HG02588 (cell line): Measurements from ENCODE around the gene SERPINA3.
"Not testable (repeated sequence)": the region's sequence is repeated elsewhere in the genome, so short reads cannot be mapped to it uniquely, and the experiment has no call there.

ENCODE experiments used
- ATAC-seq: cut with Tn5 transposase; IDR thresholded peaks from one replicate; pipeline ENCODE4 v1.9.1; 2021; ENCODE audit warnings: mild to moderate bottlenecking, moderate library complexity; ENCODE audit not compliant: unreplicated experiment

SERPINA3 gene

DNA sequence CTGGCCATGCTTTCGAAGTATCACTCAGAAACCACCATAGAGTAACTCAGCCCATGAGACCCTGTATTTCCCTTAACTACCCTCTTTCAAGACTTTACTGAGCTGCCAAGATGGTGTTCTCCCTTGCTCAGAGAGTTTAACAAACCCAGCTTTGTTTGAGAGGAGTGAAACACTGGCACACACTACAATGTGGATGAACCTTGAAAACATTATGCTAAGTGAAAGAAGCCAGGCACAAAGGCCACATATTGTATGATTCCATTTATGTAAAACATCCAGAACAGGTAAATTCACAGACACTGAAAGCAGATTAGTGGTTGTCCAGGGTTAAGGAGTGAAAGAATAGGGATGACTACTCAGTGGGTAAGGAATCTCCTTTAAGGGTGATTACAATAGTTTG, 18.9 kb downstream of the SERPINA3 start:
- no peak for ATAC-seq

DNA sequence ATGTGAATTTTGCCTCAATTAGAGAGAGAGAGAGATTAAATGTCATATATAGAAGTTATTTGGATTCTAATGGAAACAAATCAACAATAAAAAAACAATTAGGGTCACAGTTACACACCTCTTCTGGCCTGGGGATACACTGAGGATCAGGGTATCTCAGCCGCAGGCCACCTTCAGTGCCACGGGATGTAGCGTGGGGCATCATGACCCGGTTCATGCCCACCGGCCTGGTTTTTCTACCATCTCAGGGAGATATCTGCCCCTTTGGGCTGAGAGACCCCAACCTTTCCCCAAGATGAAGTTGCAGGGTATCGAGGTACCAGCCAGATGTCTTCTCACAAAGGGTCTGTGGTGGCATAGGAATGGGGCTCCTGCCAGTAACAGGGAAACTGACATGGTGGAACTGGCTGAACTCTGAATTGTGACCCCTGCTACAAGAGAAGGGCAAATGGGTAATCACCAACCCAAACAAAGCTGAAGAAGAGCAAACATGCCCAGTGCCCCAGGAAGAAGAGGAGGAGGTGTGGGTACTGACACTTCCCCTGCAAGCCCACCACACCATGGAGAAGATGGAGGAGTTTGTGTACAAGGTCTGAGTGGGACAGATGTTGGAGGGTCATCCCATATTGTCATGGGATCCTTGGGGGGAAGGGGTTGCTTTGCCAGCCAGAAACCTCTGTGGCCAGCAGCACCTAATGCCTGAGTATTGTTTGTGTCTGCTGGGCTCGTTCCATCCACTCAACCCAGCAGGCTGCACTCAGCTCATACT, 19.5 kb downstream of the SERPINA3 start:
- ATAC-seq = no peak

DNA sequence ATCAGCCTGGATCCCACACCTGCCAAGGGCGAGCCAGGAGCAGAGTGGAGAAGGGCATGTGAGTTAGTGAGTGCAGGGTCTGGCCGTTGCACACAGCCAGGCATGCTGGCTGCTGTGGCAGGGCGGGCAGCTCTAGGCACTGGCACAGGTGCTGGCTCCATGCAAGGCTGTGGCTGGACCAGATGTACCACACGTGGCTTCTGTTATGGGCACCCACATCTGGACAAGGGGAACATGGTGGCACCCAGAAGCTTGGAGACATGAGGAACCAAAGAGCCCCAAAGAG, 20.1 kb downstream of the SERPINA3 start:
- ATAC-seq = no peak

DNA sequence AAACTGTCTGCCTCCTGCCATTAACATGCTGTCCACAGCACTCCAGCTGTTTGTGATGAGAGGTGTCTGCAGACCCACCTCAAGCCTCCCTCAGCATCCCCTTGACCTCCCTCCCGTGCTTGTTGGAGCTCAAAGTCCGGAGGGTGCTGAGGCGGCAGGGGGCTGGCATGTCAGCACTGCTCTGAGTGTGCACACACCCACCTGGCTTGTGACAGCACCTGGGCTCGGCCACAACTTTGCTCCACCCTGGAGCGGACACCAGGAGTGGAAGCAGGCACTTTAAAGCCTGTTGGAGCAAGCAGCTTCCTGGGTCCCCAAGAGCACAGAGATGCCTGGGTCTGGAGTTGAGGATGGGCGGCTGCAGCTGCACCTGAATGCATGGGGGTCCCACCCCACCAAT, 20.9 kb downstream of the SERPINA3 start:
- no peak for ATAC-seq

DNA sequence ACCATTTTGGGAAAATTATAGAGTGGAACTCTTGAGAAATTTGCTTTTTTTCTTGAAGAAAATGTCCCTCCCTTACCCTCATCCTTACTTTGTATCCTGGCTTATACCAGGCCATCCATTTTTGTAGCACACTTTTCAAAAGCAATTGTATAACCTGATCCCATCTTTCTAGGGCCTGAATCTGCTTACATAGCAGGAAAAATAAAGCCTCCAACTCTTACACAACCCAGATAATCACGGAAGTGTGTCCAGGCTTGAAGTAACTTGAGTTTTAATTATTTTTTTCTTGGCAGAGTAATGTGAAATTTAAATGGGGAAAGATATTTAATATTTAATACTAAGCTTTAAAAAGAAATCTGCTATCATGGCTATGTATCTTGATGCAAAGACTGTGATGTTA, 23.0 kb downstream of the SERPINA3 start:
- no peak for ATAC-seq

DNA sequence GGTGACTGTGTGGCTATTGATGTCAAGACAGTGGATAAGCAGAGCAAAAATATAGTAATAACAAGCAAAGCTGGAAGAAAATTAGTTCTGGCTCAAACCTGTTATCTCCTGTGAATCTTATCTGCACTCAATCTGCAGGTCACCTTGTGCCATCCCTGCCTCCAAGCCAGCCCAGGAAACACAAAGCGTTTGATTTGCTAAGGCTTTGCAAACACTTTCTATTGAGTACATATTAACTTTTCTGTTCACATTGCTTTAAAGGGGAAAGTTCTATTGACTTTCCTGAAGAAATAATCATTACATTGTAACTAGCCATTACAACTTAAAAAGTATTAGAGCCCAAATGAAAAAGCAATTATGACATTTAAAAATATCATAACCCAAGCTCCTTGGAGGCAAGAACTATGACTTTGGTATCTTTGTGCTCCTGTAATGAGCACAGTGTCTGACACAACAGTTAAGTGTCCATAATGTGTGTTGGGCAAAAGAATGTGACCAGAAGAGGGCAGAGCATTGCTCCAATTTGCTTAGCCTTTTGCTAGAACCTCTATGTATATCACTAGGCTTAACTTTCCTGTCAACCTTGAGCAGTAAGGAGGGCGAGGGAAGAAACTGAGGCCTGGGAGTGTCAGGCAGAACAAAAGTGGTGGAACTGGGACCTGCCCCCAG, 24.7 kb downstream of the SERPINA3 start:
- no peak for ATAC-seq

DNA sequence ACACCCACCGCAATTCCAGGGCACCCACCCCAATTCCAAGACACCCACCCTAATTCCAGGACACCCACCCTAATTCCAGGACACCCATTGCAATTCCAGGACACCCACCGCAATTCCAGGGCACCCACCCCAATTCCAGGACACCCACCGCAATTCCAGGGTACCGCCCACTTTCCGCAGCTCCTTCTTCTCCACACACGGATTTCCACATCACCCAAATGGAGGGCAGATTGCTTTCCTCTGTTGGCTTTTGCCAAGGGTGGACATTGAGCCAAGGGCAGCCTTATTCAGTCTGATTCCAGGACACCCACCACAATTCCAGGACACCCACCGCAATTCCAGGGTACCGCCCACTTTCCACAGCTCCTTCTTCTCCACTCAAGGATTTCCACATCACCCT, 25.6 kb downstream of the SERPINA3 start:
- ATAC-seq = not testable (repeated sequence)

DNA sequence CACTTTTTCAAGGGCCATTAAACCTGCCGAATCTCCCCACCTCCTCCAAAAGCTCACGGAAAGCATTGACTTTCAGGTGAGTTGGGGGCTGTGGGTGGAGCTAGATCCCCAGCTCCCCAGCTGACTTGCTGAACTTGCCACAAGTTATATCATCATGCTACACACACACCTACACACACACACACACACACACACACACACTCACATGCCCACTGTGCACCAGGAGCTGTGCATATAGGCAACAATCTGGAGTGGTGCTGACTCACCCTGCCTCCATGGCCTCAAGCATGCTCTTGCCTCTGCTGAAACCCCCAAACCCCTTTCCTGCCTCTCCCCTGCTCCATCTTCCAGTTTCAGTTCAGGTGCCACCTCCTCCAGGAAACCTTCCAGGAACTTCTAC, 26.1 kb downstream of the SERPINA3 start:
- ATAC-seq = no peak

DNA sequence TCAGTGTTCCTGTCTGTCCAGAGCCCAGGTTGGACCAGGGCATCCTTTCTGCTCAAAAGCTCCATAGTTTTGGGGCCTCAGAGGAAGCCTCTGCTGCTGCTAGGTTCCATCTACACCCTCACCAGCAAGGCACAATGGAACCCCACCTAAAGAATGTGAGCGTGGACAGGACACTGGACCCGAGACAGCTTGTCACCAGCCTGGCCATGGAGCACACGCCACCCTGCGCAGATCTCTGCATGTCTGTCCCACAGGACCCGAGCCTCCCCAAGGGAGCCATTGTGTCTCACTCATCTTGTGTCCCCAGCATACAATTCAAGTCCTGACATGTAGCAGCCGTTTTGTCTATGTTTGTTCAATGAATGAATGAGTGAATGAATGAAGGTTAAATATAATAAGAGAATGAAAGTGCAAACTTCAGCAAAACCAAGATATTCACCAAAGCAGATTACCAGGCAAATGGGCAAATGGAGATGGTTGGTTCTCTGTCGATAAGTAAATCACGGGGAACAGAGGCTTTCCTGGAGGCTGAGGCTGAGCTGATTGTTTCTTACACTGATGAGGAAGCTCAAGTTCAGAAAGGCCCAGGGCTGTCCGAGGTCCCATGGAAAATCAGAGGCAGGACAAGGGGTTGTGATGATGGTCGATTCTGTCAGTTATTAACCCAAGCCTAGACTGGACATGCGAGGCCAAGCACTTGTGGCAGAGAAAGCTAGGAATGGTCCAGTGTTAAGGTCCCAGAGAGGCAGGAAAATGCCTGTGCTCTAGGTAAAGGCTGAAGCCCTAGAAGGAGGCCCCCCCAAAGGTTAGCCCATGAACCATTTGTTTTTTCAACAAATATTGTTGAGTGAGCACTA, 27.0 kb downstream of the SERPINA3 start:
- no peak for ATAC-seq

DNA sequence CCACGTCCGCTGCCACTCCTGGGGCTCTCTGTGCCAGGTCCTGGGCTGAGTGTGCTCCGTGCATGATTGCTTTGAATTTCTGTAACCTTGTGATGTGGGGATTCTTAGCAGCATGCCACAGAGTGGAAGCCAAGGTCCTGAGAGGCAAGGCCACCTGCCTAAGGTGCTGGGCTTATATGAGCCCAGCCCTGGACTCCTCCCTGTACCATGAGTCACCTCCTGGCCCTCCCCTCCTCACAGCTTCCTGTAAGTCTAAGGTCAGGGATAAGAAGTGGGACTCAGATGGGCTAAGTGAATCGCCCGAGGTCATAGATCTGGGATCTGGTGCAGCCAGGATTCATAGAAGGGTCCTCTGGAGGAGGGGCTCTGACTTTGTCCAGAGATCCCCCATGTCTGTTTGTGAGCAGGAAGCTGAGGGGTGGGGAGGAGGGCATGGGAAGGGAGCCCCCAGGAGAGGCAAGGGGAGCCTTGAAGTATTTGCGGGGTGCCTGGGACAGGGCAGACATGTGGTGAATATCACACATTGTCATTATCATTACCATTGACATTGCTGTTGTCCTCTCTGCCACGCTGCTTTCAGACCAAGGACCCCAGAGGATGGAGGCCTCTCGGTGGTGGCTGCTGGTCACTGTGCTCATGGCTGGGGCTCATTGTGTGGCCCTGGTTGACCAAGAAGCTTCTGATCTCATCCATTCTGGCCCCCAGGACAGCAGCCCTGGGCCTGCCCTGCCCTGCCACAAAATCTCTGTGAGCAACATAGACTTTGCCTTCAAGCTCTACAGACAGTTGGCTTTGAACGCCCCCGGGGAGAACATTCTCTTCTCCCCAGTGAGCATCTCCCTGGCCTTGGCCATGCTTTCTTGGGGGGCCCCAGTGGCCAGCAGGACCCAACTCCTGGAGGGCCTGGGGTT, 28.8 kb downstream of the SERPINA3 start:
- no peak for ATAC-seq

DNA sequence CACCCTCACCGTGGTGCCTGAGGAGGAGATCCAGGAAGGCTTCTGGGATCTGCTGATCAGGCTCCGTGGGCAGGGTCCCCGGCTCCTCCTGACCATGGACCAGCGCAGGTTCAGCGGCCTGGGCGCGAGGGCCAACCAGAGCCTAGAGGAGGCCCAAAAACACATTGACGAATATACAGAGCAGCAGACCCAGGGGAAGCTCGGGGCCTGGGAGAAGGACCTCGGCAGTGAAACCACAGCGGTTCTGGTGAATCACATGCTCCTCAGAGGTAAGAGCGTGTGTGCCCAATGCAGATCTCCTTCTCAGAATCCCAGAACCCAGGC, 29.4 kb downstream of the SERPINA3 start:
- ATAC-seq = no peak

DNA sequence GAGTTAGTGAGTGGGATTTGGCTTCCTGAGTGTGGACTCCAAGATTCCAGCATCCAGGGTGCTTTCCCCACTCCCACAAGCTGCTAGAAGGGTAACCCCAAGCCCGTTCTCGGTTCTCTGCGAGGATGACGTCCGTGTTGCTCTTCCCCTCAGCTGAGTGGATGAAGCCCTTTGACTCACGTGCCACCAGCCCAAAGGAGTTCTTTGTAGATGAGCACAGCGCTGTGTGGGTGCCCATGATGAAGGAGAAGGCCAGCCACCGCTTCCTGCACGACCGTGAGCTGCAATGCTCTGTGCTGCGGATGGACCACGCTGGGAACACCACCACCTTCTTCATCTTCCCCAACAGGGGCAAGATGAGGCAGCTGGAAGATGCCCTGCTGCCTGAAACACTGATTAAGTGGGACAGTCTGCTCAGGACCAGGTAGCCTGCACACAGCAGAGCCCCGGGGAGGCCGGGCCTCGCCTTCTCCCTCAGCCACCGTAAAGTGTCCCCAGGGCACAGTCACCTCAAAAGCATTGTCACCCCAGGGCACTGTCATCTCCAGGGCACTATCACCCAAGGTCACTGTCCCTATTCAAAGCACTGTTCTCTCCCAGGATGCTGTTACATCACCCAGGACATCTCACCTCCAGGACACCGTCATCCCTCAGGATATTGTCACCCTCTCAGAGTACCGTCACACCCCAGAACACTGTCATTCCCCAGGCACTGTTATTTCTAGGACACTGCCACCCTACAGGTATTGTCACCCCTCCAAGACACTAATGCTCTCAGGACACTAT, 31.3 kb downstream of the SERPINA3 start:
- no peak for ATAC-seq

DNA sequence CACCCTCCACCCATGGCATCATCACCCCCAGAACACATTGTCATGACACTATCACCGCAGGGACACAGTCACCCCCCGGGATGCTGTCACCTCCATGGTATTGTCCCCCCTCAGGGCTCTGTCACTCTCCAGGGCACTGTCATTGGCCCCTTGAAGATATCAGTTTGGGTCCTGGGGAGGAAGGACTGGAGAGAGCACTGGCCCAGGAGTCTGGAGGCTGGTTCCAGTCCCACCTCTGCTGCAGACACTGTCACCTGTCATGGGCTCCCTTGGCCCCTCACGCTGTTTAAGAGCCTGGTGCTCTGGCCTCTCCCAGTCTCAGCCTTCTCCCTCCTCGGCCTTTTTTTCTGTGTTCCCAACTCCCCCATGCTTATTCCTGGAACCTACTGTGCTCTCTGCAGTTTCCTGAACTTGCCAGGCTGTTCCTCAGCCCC, 31.9 kb downstream of the SERPINA3 start:
- ATAC-seq = no peak

DNA sequence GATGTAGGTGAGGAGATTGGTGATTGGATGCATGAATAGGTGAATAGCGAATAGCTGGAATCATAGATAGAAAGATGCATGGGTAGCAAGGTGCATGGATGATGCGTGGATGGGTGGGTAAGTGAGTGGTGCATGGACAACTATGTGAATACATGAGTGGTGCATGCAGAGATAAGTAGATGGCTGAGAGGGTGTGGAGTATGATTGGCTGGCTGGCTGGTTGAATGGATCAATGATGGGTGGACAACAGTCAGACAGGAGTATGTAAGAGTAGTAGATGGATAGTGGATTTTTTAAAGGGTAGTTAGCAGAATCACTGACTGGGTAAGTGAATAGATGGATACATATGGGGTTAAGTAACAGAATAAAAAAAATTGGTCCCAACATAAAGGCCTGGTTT, 33.9 kb downstream of the SERPINA3 start:
- ATAC-seq = no peak

DNA sequence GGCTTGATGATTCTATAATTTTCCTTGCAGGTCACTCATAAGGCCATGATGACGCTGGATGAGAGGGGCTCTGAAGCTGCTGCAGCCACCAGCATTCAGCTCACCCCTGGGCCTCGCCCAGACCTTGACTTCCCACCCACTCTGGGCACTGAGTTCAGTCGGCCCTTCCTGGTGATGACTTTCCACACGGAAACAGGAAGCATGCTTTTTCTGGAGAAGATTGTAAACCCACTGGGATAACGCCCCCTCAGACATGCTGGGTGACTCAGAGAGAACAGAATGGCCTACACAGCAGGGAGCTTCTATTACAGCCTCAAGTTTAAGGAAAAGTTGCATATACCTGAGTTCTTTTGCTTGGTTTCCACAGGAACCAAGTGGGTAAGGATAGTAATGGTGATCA, 34.3 kb downstream of the SERPINA3 start:
- no peak for ATAC-seq

DNA sequence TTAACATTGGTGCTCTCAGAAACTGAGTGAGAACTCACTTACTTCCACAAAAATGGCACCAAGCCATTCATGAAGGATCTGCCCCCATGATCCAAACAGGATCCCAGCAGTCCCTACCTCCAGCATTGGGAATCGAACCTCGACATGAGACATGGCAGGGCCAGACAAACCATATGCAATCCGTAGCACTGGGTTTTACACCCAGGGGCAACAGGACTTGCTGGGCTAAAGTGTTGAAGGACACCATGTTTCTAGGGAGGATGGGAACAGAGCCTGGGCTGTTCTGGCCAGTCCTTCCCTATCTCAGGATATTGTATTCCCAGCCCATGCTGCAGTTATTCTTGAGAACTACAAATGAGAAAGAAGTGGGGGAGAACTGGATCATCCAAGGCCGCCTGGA, 36.6 kb downstream of the SERPINA3 start:
- no peak for ATAC-seq

DNA sequence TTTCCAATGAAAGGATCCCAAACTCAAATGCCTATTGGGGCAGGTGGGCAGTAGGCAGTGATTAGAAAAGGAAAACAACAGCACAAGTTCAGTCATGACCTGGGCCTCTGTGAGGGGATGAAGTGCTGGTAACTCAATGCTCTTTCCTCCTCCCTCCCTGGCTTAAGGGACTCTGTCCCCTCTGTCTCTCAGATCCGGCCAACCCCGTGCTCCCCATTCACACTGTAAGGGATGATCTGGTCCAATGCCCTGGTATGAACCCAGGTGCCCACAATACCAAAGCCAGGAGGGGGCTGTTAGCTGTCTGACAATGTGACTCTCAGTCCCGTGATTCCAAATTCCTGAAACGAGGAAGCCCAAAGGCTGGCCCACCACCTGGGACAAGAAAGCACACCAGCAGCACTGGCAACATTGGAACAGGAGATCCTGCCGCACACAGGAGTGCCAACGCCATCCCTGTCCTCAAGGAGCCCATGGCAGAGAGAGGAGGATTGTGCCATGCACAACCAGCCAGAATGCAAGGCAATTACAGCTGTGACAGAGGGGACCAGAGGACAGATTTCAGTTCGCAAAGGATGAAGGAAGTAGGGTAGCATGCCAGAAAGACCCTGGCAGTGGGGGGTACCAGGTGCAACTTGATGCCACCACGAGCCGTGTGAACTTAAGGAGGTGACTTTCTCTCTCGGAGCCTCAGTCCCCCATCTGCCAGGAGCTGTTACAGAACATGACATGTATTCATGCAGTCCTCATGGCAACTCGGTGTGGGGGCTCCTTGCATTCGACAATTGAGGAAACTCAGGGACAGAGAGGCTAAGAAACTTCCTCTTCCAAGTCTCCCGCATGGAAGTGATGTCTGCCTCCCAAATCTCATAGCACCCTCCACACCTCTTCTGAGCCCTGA, 37.6 kb downstream of the SERPINA3 start:
- no peak for ATAC-seq

DNA sequence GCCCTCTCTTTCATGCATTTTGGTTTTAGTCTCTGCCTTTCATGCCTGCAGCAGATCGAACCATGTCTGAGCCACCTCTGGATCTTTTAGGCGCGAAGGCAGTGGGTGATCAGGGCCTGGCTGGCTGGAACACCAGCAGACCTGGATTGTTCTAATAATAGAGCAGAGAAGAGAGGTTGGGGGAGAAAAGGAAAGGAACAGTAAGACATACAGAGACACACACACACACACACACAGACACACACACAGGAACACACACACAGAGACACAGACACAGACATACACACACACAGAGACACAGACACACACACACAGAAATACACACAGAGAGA, 38.2 kb downstream of the SERPINA3 start:
- no peak for ATAC-seq
